Right renal cortex interstitium (tissue), 3 donors: ENCODE data around the gene TEX50. TPM values are rescaled to one million over a fixed set of nuclear protein-coding genes. Genes with fewer than 3 reads are reported as not detected.
"Not testable (repeated sequence)": the region's sequence is repeated elsewhere in the genome, so short reads cannot be mapped to it uniquely, and the experiment has no call there.

ENCODE experiments used
- DNase-seq, 3 donors: peaks; one replicate each; pipeline ENCODE4 v3.0.0-alpha.2; 2013; ENCODE audit warnings: low read depth in 3 of 3, low spot score in 2 of 3
- polyA plus RNA-seq, 3 donors: library from polyadenylated mRNA; unstranded; fragments of 120-200 nt; gene quantifications; one replicate each; pipeline ENCODE4 v1.2.1, GENCODE V29; 2013; ENCODE audit not compliant: insufficient read length in 3 of 3

The TEX50 gene
- polyA plus RNA-seq, 3 donors, result not detected

GRCh38 chr1:173661271-173661670 lies 26.1 kb downstream of the TEX50 start:
- DNase-seq, result no peak

GRCh38 chr1:173661763-173662162 lies 26.6 kb downstream of the TEX50 start:
- DNase-seq, result no peak

- DNase-seq, result no peak
Observed at GRCh38 chr1:173663159-173663558, 28.0 kb downstream of the TEX50 start.

- DNase-seq, result no peak
Observed at GRCh38 chr1:173666646-173667045, 31.5 kb downstream of the TEX50 start.

GRCh38 chr1:173669491-173669941 lies 34.4 kb downstream of the TEX50 start, which contains the start of gene ANKRD45:
TSS of gene ANKRD45 (minus strand) at chr1:173669851. CDS start at chr1:173659418, 10,433 bp downstream.
- DNase-seq, result peak; percentile 47 to 61 (median 60)

GRCh38 chr1:173674496-173674895 lies 39.4 kb downstream of the TEX50 start:
- not testable (repeated sequence) for DNase-seq

- DNase-seq, result not testable (repeated sequence)
Observed at GRCh38 chr1:173680152-173680551, 45.0 kb downstream of the TEX50 start.

- no peak for DNase-seq
Observed at GRCh38 chr1:173682184-173682583, 47.0 kb downstream of the TEX50 start.

- not testable (repeated sequence) for DNase-seq
Observed at GRCh38 chr1:173683838-173684237, 48.7 kb downstream of the TEX50 start.

- not testable (repeated sequence) for DNase-seq
Observed at GRCh38 chr1:173685121-173685520, 50.0 kb downstream of the TEX50 start.

Other genes starting within 250 kb of the TEX50 start
- 100 to 1,000 TPM; 355 to 376 (median 375) TPM for gene PRDX6, start 158.0 kb upstream of the TEX50 start, polyA plus RNA-seq
- gene SLC9C2, start 32.3 kb upstream of the TEX50 start, polyA plus RNA-seq, result under 1 TPM; 0.06 to 0.31 (median 0.13) TPM
- 1 to 10 TPM; 6.2 to 7.6 (median 7.0) TPM for gene ANKRD45, start 34.5 kb downstream of the TEX50 start, polyA plus RNA-seq
- gene KLHL20, start 79.6 kb downstream of the TEX50 start, polyA plus RNA-seq, result 10 to 100 TPM; 21.1 to 24.3 (median 23.6) TPM
- 10 to 100 TPM; 26.6 to 29.1 (median 28.3) TPM for gene DARS2, start 189.3 kb downstream of the TEX50 start, polyA plus RNA-seq
- 10 to 100 TPM; 11.1 to 13.2 (median 11.8) TPM for gene CENPL, start 189.5 kb downstream of the TEX50 start, polyA plus RNA-seq
- 100 to 1,000 TPM; 711 to 900 (median 717) TPM for gene GAS5, start 232.7 kb downstream of the TEX50 start, polyA plus RNA-seq
- 1 to 10 TPM; 7.0 to 8.2 (median 7.9) TPM for gene ZBTB37, start 233.0 kb downstream of the TEX50 start, polyA plus RNA-seq